ENCODE results near the gene DOLK. TPM values are rescaled to one million over a fixed set of nuclear protein-coding genes. Genes with fewer than 3 reads are reported as not detected.
"Not testable (repeated sequence)": the region's sequence is repeated elsewhere in the genome, so short reads cannot be mapped to it uniquely, and the experiment has no call there.

DOLK gene
- total and polyA plus RNA-seq, 4 donors, result 9.5 to 15.3 (median 11.7) TPM

GRCh38 chr9:128946571-128947276 is 679 bp downstream of the DOLK start:
- no peak for DNase-seq (ENCODE audit: low spot score)
- Histone ChIP-seq H3K27me3 (ENCODE audit: control insufficient read depth in 4 of 4, insufficient read depth in 4 of 4, low read length in 3 of 4) (no peaks in the 10 kb centered on the region), H3K9ac (ENCODE audit: low read depth in 1 of 2, low read length in 2 of 2) (peak overlapping the region; percentile 33 to 53), H3K36me3 (ENCODE audit: control insufficient read depth in 4 of 4, insufficient read depth in 3 of 4, low read depth in 1 of 4, low read length in 3 of 4) (peaks cover 0 to 10% (median 6%) of the 10 kb centered on the region in 4 donors), H3K4me3 (ENCODE audit: low read depth in 1 of 3, low read length in 3 of 3) (peak overlapping the region; percentile 61 to 78 (median 74)), H3K4me1 (ENCODE audit: control insufficient read depth in 4 of 4, insufficient read depth in 4 of 4, low read length in 3 of 4) (peaks cover 6 to 21% (median 15%) of the 10 kb centered on the region in 4 donors), H3K27ac (ENCODE audit: low read depth in 1 of 2, low read length in 2 of 2) (peak overlapping the region; percentile 90 to 91), H3K9me3 (ENCODE audit: control insufficient read depth in 4 of 4, low read length in 3 of 4) (no peaks in the 10 kb centered on the region)
- TF ChIP-seq CTCF (IDR thresholded peaks at IDR 0.05; ENCODE audit: low read depth, low read length, missing input control) (no peak), EGR1 (IDR thresholded peaks at IDR 0.05; ENCODE audit: low read depth in 2 of 2) (no peak), REST (IDR thresholded peaks at IDR 0.05) (no peak), ATF3 (IDR thresholded peaks at IDR 0.05) (no peak), HNF4A (conservative IDR thresholded peaks at IDR 0.05) (no peak), SP1 (IDR thresholded peaks at IDR 0.05) (no peak), JUND (IDR thresholded peaks at IDR 0.05) (no peak), FOXA1 (IDR thresholded peaks at IDR 0.05) (no peak), GABPA (IDR thresholded peaks at IDR 0.05 in 1 of 2, conservative IDR thresholded peaks at IDR 0.05 in 1 of 2) (no peak), FOXA2 (IDR thresholded peaks at IDR 0.05) (no peak), MAX (IDR thresholded peaks at IDR 0.05) (no peak), HNF4G (IDR thresholded peaks at IDR 0.05) (no peak)
- WGBS, result 25% methylated on average over 30 of the region's 30 CpGs

- no peak for TF ChIP-seq EGR1 (IDR thresholded peaks at IDR 0.05; ENCODE audit: low read depth in 2 of 2)
- Histone ChIP-seq H3K9ac (ENCODE audit: low read depth in 1 of 2, low read length in 2 of 2) (no peak overlapping the region), H3K27ac (ENCODE audit: low read depth in 1 of 2, low read length in 2 of 2) (no peak overlapping the region), H3K9me3 (ENCODE audit: control insufficient read depth in 4 of 4, low read length in 3 of 4) (no peaks in the 10 kb centered on the region), H3K27me3 (ENCODE audit: control insufficient read depth in 4 of 4, insufficient read depth in 4 of 4, low read length in 3 of 4) (no peaks in the 10 kb centered on the region), H3K4me3 (ENCODE audit: low read depth in 1 of 3, low read length in 3 of 3) (no peak overlapping the region), H3K36me3 (ENCODE audit: control insufficient read depth in 4 of 4, insufficient read depth in 3 of 4, low read depth in 1 of 4, low read length in 3 of 4) (peaks cover 2 to 17% (median 6%) of the 10 kb centered on the region in 4 donors), H3K4me1 (ENCODE audit: control insufficient read depth in 4 of 4, insufficient read depth in 4 of 4, low read length in 3 of 4) (peaks cover 6 to 21% (median 16%) of the 10 kb centered on the region in 4 donors)
- 97% methylated on average over 19 of the region's 19 CpGs for WGBS
- DNase-seq (ENCODE audit: low spot score), result no peak
These were observed 1.5 kb downstream of the DOLK start for GRCh38 chr9:128945798-128946501.

GRCh38 chr9:128944966-128945365 is 2.4 kb downstream of the DOLK start:
- DNase-seq (ENCODE audit: low spot score); H3K27ac ChIP-seq (ENCODE audit: low read depth in 1 of 2, low read length in 2 of 2); H3K4me3 ChIP-seq (ENCODE audit: low read depth in 1 of 3, low read length in 3 of 3); H3K27me3 ChIP-seq (ENCODE audit: control insufficient read depth in 4 of 4, insufficient read depth in 4 of 4, low read length in 3 of 4); H3K9me3 ChIP-seq (ENCODE audit: control insufficient read depth in 4 of 4, low read length in 3 of 4); H3K9ac ChIP-seq (ENCODE audit: low read depth in 1 of 2, low read length in 2 of 2): not testable (repeated sequence)
- Histone ChIP-seq H3K36me3 (ENCODE audit: control insufficient read depth in 4 of 4, insufficient read depth in 3 of 4, low read depth in 1 of 4, low read length in 3 of 4) (peaks cover 2 to 20% (median 6%) of the 10 kb centered on the region in 4 donors), H3K4me1 (ENCODE audit: control insufficient read depth in 4 of 4, insufficient read depth in 4 of 4, low read length in 3 of 4) (peaks cover 6 to 21% (median 16%) of the 10 kb centered on the region in 4 donors)
- 97% methylated on average over 7 of the region's 7 CpGs for WGBS
